Head of caudate nucleus (tissue), 42 donors: ENCODE data around the gene NUDT1.
A peak's percentile ranks its signal among the peaks of the same experiment; 100 is the strongest.

Experiments
- DNase-seq, 42 donors: peaks; one replicate each; pipeline versions ENCODE4 v3.0.0 to v3.0.0-alpha.2; 2020 to 2021; ENCODE audit warnings: mixed read lengths in 7 of 42
- intact Hi-C: fragments of 100-400 bp; cut with DNase I; formaldehyde crosslinking; loops from one replicate; pipeline ENCODE4 v1.15.0; 2022

NUDT1 gene

GRCh38 chr7:2239242-2239641 lies 2.8 kb upstream of the NUDT1 start:
- no peak for DNase-seq
- intact Hi-C loops: no loop called here

GRCh38 chr7:2242541-2243429 lies 759 bp downstream of the NUDT1 start:
- intact Hi-C loops: loop anchor here (5.0 to 10.0 kb wide), 2 partner anchors 75 to 112 kb away; partner anchors contain the start of gene EIF3B
- peak in 1 of 42 donors; percentile 15 for DNase-seq

GRCh38 chr7:2243458-2243857 lies 1.4 kb downstream of the NUDT1 start:
- intact Hi-C loops: loop anchor here (5.0 to 10.0 kb wide), 2 partner anchors 74 to 111 kb away; partner anchors contain the start of gene EIF3B
- no peak for DNase-seq

GRCh38 chr7:2244404-2244995 lies 2.5 kb downstream of the NUDT1 start:
- DNase-seq: no peak
- intact Hi-C loops: loop anchor here (5.0 to 10.0 kb wide), 2 partner anchors 73 to 110 kb away; partner anchors contain the start of gene EIF3B

GRCh38 chr7:2245883-2246675 lies 4.1 kb downstream of the NUDT1 start:
- peak in 41 of 42 donors; percentile 25 to 80 (median 62) for DNase-seq
- intact Hi-C loops: loop anchor here (10.0 kb wide), 1 partner anchor 109 kb away; the partner anchor contains the start of gene EIF3B

DNA sequence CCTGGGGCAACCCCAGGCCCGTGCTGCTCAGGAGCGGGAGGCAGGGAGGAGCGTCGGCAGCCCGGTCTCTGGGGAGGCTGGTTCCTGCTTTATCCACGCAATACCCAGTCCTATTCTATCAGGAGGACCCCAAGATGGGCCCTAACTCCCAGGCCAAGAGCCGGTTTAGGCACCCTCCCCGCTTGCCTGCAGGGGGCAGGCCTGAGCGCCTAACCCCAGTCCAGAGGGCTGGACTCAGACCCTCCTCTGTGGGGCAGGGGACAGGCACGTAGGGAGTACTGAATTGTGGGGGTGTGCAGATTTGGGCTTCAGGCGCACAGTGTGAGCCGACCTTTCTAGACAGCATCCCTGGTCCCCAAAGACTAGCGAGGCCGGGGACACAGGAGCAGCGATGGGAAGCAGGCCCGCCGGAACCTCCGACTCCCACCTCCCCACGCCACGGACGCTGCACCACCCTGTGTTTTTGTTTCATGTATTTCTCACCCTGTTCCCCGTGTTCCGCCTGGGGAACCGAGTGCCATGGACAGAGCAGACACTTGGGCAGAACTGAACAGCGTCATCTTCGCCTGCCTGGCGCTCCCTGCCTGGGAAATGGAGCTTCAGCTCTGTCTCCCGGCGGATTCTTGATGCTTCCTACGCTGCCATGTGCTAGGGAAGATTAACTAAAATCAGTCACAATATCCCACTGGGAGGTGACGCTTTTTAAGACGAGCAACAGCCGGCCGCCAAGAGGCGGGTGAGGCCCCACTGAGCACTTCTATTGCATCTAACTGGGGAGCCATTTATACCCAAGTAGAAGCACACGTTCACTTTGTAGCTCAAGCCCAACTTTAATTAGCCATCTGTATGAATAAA lies 5.3 kb downstream of the NUDT1 start:
- peak in 27 of 42 donors; percentile 17 to 74 (median 44) for DNase-seq
- intact Hi-C loops: loop anchor here (10.0 kb wide), 1 partner anchor 107 kb away; the partner anchor contains the start of gene EIF3B

GRCh38 chr7:2248984-2249694 lies 7.1 kb downstream of the NUDT1 start:
- DNase-seq: peak in 36 of 42 donors; percentile 15 to 68 (median 49)
- intact Hi-C loops: loop anchor here (10.0 kb wide), 1 partner anchor 106 kb away; the partner anchor contains the start of gene EIF3B

DNA sequence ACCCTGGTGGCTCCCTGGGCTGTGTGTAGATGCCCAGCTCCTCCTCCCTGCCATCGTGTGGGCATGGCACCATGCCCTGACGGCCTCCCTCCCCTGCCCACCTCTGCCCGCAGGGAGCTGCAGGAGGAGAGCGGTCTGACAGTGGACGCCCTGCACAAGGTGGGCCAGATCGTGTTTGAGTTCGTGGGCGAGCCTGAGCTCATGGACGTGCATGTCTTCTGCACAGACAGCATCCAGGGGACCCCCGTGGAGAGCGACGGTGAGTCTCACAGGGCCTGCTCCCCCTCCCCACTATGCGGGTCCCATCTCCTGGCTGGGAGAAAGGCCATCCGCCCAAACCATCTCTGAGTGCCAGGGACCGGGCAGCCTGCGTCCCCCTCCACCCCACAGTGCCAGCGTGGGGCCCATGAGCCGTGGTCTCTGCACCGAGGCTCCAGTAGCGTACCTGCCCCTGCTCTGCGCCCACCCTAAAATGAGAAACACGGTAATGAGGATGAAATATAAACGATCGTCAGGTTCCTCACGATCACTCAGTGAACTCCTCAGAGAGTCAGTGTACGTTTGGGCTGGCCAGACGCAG lies 7.8 kb downstream of the NUDT1 start:
- intact Hi-C loops: loop anchor here (10.0 kb wide), 1 partner anchor 105 kb away; the partner anchor contains the start of gene EIF3B
- DNase-seq: no peak

DNA sequence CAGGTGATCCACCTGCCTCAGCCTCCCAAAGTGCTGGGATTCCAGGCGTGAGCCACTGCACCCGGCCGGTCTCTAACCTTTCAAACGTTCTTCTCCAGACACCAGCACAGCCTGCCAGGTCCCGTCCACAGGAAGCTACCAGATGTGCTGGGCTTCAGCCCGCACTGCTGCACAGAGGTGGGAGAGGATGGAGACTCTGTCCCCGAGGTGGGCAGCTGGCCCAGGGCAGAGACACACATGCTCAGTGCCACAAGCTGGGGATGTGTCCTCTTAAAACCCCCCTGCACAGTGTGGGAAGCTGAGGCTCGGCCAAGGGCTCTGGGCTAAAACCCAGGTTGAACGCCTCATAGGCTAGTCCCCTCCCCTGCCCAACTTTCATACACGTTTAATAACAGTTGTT lies 9.4 kb downstream of the NUDT1 start:
- no peak for DNase-seq
- intact Hi-C loops: no loop called here

- intact Hi-C loops: no loop called here
- DNase-seq: peak in 2 of 42 donors; percentile 35 to 60
Measured at GRCh38 chr7:2251841-2252771, 10.1 kb downstream of the NUDT1 start.

GRCh38 chr7:2253021-2253420 lies 11.0 kb downstream of the NUDT1 start:
- intact Hi-C loops: no loop called here
- DNase-seq: no peak

- intact Hi-C loops: no loop called here
- no peak for DNase-seq
Measured at GRCh38 chr7:2253525-2254244, 11.7 kb downstream of the NUDT1 start.

DNA sequence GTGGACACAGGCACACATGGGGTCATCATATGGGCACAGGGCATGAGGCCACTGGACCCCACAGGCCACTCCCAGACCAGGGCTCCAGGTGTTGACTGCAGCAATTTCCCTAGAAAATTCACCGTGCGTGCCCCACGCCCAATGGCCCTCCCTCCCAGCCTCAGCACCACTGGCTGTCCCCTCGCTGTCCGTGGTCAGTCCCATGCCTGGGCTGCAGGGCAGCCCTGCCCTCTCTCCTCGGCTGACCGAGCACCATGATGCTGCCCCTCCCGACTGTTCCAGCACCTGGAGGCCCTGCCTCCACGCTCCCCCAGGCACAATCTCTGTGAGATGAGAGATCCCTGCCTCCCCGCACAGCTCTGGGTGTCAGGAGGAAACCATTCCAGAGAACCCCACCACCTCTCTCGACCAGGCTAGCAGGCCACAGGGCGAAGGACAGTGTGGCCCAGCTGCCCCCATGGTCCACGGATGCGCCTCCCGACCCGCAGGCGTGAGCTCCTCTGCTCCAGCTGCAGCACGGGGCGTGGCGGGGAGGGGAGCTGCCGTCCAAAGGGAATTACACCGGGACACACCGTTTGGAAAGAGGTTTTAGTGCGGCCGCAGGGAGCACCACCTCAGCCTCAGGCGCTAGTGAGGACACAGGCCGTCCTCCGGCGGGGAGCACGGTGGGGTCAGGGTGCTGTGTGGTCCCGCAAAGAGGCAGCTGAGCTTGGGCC lies 12.6 kb downstream of the NUDT1 start:
- intact Hi-C loops: no loop called here
- DNase-seq: no peak

DNA sequence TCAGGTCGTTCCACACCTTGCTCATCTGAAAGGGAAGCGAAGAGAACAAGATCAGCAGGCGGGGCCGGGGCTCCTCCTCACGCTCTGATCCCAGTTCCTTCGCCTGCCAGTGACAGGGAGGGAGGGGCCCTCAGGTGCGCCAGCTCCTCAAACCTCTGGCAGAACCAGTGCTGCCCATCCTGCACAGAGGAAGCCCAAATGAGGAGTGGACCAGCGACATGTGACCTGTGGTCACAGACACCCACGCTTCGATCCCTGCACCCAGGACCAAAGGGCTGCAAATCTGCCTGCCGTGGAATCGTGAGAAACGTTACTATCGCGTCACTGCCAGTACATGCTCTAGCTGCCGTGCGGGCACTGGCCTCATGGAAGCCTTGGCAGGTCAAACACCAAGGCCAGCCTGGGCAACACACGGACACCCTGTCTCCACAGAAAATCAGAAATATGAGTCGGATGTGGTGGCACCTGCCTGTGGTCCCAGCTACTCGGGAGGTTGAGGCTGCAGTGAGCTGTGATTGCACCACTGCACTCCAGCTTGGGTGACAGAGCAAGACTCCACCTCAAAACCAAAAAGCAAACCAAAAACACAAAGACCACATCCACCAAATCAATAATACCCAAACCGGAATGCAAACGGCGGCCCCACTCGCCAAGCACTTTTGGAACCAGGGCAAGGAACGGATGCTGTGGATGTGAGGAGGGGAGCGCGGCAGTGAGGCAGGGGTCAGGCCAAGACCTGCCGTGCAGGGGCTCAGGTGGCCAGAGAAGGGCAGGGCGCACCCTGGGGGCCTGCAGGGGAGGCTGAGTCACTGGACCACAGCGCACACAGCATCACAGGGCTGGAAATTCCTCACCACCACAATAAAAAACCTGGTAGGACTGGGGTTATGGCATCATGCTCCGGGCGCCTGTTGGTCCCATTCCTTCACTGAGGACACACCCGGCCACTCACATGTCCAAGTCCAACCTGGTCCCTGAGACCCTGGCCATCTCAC lies 13.4 kb downstream of the NUDT1 start:
- intact Hi-C loops: no loop called here
- no peak for DNase-seq
